GM21381 (cell line): ENCODE measurements around the gene MATN3.

ENCODE experiments used
- ATAC-seq: cut with Tn5 transposase; IDR thresholded peaks from one replicate; pipeline ENCODE4 v1.9.1; 2021; ENCODE audit warnings: mild to moderate bottlenecking, moderate library complexity; ENCODE audit not compliant: unreplicated experiment

The MATN3 gene

GRCh38 chr2:20040489-20041172 is 28.2 kb upstream of the MATN3 start:
- ATAC-seq: no peak

GRCh38 chr2:20037660-20038059 is 25.2 kb upstream of the MATN3 start:
- no peak for ATAC-seq

GRCh38 chr2:20035955-20036666 is 23.6 kb upstream of the MATN3 start:
- ATAC-seq: no peak

DNA sequence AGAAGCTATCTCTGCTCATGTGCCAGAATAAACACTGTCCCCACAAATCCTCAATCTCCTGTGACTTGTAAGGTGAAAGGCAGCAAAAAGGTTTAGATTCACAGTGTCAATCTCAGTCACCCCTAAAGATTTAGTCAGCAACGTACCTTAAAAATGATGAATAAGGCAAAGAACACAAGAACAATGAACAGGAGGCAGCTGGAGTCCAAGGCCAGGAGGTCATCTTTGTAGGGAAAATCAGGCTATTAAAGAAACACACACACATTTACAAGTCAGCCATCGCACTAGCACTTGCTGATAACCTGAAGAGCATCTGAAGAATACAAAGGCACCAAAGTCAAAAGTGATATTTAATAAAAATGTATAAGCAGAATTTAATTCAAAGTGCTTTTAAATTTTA is 22.4 kb upstream of the MATN3 start:
- no peak for ATAC-seq

- ATAC-seq: no peak
These were observed 21.8 kb upstream of the MATN3 start for GRCh38 chr2:20034218-20034617.

GRCh38 chr2:20033322-20033721 is 20.9 kb upstream of the MATN3 start:
- ATAC-seq: no peak

DNA sequence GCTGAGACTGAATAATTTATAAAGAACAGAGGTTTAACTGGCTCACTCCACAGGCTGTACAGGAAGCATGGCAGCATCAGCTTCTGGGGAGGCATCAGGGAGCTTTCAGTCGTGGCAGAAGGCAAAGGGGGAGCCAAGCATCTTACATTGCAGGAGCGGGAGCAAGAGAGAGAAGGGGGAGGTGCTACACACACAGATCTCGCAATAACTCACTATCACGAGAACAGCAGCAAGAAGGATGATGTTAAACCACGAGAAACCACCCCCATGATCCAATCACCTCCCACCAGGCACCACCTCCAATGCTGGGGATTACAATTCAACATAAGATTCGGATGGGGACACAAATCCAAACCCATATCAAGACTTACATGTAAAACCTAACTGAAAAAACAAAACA is 17.8 kb upstream of the MATN3 start:
- ATAC-seq: no peak

DNA sequence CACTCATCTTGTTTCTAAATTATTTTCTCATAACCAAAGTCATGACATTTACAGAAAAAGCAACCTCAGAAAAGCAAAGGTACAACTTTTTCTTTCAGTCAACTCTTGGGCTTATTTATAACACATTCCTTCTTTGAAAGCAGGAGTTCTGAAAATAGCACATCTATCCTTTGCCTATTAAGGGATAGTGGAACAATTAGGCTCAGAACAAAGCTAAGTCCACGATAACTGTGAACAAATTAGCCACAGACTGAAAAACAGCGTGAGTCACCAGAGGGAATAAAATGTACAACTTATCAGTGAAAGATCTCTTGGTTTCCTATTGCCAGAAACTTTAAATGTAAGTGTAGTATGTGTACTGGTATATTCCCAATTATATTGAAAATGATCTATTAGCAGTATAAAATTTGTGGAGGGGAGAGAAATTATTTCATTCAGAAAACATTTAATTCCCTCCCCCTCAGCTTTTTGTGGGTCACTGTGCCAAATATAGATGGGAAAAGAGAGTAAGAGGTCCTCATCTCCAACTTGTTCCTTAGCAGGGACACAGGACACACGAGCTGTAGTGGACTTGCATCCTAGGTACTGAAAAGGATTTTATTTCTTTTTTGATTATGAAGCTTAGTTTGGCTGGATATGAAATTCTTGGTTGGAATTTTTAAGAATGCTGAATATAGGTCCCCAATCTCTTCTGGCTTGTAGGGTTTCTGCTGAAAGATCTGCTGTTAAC is 15.4 kb upstream of the MATN3 start:
- no peak for ATAC-seq

- ATAC-seq: no peak
These were observed 14.8 kb upstream of the MATN3 start for GRCh38 chr2:20027260-20027677.

- ATAC-seq: no peak
These were observed 12.8 kb upstream of the MATN3 start for GRCh38 chr2:20025065-20025786.

GRCh38 chr2:20023688-20024087 is 11.2 kb upstream of the MATN3 start:
- no peak for ATAC-seq

- ATAC-seq: no peak
These were observed 9.0 kb upstream of the MATN3 start for GRCh38 chr2:20021405-20022009.

GRCh38 chr2:20019747-20020146 is 7.3 kb upstream of the MATN3 start:
- no peak for ATAC-seq

GRCh38 chr2:20018601-20019152 is 6.2 kb upstream of the MATN3 start:
- ATAC-seq: no peak

DNA sequence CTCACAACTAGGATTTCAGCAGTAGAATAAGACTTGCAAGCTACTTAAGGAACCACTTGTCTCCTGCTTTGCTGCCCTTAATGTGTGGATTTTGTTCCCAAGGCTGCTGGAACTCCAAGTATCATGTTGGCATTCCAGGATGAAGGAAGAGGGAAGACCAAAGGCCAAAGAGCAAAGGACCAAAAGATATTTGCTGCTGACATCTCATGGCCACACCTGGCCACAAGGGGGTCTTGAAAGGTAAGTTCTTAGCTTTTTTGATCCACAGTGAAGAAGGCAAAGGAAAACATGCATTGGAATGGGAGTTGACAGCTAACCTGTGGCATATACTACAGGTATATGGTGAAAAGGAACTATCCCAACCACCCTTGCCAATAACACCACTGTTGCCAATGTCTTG is 3.9 kb upstream of the MATN3 start:
- no peak for ATAC-seq

DNA sequence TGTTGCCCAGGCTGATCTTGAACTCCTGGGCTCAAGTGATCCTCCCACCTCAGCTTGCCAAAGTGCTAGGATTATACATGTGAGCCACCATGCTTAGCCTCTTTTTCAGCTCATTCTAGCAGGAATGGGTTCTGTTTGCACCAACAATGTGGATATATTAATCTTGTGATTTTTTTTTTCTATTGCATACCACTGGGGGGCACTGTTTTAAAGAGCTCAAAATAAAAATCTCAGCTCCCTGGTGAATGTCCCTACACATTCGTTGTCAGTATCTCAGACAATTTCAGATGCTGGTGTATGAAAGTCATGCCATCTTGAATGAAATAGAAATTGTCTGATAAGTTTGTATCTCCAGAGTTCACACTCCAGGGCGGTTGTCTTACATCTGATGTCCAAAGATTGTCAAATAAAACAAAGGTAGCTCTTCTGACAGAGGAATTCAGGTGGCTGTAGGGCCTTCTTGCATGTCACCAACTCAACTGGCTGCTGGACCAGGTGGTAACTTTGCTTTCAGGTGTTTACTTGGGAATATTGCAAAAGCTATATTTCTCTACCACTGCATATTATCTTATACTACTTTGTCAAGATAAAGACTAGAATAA is 3.1 kb upstream of the MATN3 start:
- no peak for ATAC-seq

DNA sequence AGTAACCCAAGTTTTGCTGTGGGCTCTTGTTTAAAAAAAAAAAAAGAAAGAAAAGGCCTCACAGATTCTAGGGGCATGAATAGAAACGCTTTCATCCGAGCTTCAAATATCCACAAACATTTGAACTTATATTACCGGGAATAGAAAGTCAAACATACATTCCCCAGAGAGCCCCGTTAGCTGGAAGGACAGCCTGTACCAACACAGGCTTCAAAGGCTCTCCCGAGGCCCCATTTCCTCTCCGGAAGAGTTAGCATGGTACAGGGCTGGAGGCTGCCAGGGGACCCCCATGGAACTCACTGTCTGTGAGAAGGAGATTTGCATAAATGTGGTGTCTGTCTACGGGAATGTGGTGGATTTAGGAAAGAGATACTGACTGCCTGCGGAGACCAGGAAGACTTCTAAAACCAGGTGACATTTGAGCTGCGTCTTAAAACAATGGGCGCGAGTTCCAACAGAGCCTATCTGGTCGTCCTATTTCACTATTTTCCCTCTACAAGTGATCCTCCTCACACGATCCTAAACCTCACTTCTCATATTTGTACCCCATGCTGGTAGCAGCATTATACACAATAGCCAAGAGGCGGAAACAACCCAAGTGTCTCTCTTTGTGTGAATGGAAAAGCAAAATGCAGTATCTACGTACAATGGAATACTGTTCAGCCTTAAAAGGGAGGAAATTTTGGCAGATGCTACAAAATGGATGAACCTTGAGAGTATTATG is 820 bp upstream of the MATN3 start:
- ATAC-seq: no peak

GRCh38 chr2:20012032-20012281 is 511 bp downstream of the MATN3 start:
- ATAC-seq: no peak

DNA sequence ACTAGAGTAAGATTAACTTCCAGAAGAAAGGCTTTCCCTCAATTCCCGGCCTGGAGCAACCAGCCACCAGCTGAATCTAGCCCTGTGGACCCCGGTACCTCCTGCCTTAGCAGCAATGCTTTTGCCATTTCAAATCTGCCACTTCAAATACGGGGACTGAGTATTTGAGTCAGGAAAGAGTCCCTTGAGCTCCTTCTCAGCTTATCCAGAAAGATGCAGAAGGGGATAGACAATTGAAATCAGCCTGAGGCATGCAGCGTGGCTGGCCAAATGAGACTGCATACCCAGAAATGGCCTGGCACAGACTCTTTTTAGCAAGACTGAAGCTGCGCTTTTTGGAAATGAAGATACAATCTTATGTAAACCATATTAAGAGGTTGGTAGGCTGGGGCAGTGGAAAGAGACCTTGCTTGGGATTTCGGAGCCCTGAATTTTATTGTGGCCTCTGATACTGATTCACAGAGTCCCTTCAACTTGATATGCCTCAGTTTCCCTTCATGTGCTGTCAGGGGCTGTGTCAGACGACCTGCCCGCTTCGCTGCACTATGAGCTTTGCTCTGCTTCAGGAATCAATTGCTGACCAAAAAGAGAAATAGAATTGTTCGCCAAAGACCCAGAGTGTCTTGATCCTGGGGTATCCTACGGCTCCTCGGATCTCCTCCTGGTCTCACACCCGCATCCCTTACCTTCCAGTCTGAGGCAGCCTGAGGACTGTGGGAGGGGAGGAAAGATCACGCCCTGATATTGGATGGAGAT is 1.0 kb downstream of the MATN3 start:
- no peak for ATAC-seq
